ENCODE results near the gene TMEM178B.
A peak's percentile ranks its signal among the peaks of the same experiment; 100 is the strongest.

TMEM178B gene

GRCh38 chr7:141133646-141134045, 59.8 kb downstream of the TMEM178B start:
- peak; percentile 10 for DNase-seq (ENCODE audit: low read depth)
- TF ChIP-seq, protein P1, sequence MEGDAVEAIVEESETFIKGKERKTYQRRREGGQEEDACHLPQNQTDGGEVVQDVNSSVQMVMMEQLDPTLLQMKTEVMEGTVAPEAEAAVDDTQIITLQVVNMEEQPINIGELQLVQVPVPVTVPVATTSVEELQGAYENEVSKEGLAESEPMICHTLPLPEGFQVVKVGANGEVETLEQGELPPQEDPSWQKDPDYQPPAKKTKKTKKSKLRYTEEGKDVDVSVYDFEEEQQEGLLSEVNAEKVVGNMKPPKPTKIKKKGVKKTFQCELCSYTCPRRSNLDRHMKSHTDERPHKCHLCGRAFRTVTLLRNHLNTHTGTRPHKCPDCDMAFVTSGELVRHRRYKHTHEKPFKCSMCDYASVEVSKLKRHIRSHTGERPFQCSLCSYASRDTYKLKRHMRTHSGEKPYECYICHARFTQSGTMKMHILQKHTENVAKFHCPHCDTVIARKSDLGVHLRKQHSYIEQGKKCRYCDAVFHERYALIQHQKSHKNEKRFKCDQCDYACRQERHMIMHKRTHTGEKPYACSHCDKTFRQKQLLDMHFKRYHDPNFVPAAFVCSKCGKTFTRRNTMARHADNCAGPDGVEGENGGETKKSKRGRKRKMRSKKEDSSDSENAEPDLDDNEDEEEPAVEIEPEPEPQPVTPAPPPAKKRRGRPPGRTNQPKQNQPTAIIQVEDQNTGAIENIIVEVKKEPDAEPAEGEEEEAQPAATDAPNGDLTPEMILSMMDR (conservative IDR thresholded peaks at IDR 0.05; ENCODE audit: control insufficient read depth, insufficient read depth, low read depth, low read length), result no peak
- H3K4me3 ChIP-seq (ENCODE audit: control insufficient read depth, low read depth, low read length), result no peak overlapping the region

DNA sequence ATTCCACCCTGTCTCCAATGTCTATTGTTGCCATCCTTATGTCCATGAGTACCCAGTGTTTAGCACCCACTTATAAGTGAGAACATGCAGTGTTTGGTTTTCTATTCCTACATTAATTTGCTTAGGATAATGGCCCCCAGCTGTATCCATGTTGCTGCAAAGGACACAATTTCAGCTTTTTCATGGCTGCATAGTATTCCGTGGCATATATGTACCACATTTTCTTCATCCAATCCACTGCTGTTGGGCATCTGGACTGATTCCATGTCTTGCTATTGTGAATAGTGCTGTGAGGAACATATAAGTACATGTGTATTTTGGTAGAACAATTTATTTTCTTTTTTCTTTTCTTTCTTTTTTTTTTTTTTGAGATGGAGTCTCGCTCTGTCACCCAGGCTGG, 68.2 kb downstream of the TMEM178B start:
- no peak overlapping the region for H3K4me3 ChIP-seq (ENCODE audit: control insufficient read depth, low read depth, low read length)
- TF ChIP-seq, protein P1 (conservative IDR thresholded peaks at IDR 0.05; ENCODE audit: control insufficient read depth, insufficient read depth, low read depth, low read length), result no peak
- no peak for DNase-seq (ENCODE audit: low read depth)

DNA sequence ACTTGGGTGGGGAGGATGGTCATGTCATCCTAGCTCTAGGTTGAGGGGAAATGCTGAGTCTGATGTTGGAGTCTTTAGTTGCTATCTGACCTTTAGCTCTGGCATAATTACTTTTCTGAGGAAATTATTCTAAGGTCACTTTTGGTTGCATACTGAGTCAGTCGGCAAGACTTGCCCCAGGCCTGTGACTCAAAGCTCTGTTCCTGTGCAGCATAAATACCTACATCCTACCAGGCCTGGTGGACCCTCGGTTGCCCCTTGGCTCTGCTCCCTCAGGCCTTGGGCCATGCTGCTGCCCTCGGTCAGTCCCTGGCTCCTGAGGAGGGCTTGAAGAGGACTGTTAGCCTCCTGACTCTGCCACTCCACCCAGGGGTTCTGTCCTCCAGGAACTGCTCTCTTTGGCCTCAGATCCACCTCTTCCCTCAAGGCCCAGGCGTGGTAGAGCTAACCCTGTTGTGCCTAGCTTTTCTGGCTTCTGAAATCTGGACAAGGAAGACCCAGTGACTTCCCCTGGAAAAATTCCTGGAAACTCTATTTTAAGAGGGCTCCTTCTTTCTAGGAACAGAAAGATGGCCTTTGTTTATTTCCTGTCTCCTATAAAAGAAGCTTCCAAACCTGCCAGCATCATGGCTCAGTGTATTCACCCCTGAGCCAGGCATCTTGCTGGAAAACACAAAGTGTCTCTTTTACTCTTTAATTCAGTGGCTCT, 71.2 kb downstream of the TMEM178B start:
- TF ChIP-seq, protein P1 (conservative IDR thresholded peaks at IDR 0.05; ENCODE audit: control insufficient read depth, insufficient read depth, low read depth, low read length), result no peak

DNA sequence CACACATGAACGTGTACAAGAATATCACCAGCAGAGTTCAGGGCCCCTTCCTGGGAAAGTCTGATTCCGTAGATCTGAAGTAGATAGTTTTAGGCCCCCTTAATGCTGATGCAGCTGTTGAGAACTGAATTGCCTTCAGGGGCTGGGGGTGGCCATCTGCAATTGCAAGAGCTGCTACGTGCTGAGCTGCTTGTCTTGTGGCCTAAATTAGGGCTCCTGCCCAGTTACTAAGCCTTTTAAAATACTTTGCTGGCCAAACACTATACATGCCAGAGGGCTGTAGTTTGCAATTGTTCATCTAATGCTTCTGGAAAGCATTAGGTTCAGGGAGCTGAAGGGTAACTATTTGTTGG, 71.7 kb downstream of the TMEM178B start:
- TF ChIP-seq, protein P1 (conservative IDR thresholded peaks at IDR 0.05; ENCODE audit: control insufficient read depth, insufficient read depth, low read depth, low read length), result no peak
- H3K4me3 ChIP-seq (ENCODE audit: control insufficient read depth, low read depth, low read length), result no peak overlapping the region
- no peak for DNase-seq (ENCODE audit: low read depth)

More for the DNA sequence above, 71.2 kb downstream of the TMEM178B start:
- H3K4me3 ChIP-seq (ENCODE audit: control insufficient read depth, low read depth, low read length), result no peak overlapping the region
- no peak for DNase-seq (ENCODE audit: low read depth)

DNA sequence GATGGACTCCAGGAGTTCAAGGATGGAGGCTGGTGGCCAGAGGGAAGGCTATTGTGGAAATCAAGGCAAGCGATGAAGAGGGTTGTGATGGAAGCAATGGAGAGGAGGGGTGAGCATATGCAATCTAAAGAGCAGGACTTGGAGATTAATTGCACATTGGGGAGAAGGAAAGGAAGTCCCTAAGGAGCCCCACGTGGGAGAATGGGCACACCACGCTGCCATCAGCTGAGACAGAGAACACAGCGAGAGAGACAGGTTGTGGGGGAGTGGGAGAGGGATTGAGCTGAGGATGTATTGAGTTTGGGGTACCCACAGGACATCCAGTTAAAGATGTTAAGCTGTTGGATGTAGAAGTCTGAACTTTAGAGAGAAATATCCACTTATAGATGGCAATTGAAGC, 73.6 kb downstream of the TMEM178B start:
- TF ChIP-seq, protein P1 (conservative IDR thresholded peaks at IDR 0.05; ENCODE audit: control insufficient read depth, insufficient read depth, low read depth, low read length), result no peak
- no peak for DNase-seq (ENCODE audit: low read depth)
- H3K4me3 ChIP-seq (ENCODE audit: control insufficient read depth, low read depth, low read length), result no peak overlapping the region

GRCh38 chr7:141150465-141150864, 76.6 kb downstream of the TMEM178B start:
- H3K4me3 ChIP-seq (ENCODE audit: control insufficient read depth, low read depth, low read length), result no peak overlapping the region
- TF ChIP-seq, protein P1 (conservative IDR thresholded peaks at IDR 0.05; ENCODE audit: control insufficient read depth, insufficient read depth, low read depth, low read length), result no peak
- no peak for DNase-seq (ENCODE audit: low read depth)
